Duodenal mucosa (tissue), 2 donors: Measurements from ENCODE around the gene CD34.
A peak's percentile ranks its signal among the peaks of the same experiment; 100 is the strongest.

Source experiments
- H3K27ac ChIP-seq: one replicate; pipeline ENCODE4 v1.7.0; 2013; ENCODE audit warnings: low read depth, low read length
- H3K27me3 ChIP-seq, 2 donors: one replicate each; pipeline ENCODE4 v1.7.0; 2013; ENCODE audit warnings: low read length in 2 of 2, control low read depth in 1 of 2; ENCODE audit not compliant: insufficient read depth in 2 of 2, control insufficient read depth in 1 of 2
- H3K36me3 ChIP-seq, 2 donors: one replicate each; pipeline ENCODE4 v1.7.0; 2013; ENCODE audit warnings: low read length in 2 of 2, control low read depth in 1 of 2; ENCODE audit not compliant: insufficient read depth in 2 of 2, control insufficient read depth in 1 of 2
- H3K4me1 ChIP-seq, 2 donors: one replicate each; pipeline ENCODE4 v1.7.0; 2013; ENCODE audit warnings: low read length in 2 of 2, control low read depth in 1 of 2; ENCODE audit not compliant: insufficient read depth in 2 of 2, control insufficient read depth in 1 of 2
- H3K4me3 ChIP-seq, 2 donors: one replicate each; pipeline ENCODE4 v1.7.0; 2013; ENCODE audit warnings: low read length in 2 of 2, low read depth in 1 of 2
- H3K9ac ChIP-seq, 2 donors: one replicate each; pipeline ENCODE4 v1.7.0; 2013; ENCODE audit warnings: low read length in 2 of 2, low read depth in 1 of 2
- H3K9me3 ChIP-seq, 2 donors: one replicate each; pipeline ENCODE4 v1.7.0; 2013; ENCODE audit warnings: low read length in 2 of 2, control low read depth in 1 of 2; ENCODE audit not compliant: control insufficient read depth in 1 of 2

Gene CD34

DNA sequence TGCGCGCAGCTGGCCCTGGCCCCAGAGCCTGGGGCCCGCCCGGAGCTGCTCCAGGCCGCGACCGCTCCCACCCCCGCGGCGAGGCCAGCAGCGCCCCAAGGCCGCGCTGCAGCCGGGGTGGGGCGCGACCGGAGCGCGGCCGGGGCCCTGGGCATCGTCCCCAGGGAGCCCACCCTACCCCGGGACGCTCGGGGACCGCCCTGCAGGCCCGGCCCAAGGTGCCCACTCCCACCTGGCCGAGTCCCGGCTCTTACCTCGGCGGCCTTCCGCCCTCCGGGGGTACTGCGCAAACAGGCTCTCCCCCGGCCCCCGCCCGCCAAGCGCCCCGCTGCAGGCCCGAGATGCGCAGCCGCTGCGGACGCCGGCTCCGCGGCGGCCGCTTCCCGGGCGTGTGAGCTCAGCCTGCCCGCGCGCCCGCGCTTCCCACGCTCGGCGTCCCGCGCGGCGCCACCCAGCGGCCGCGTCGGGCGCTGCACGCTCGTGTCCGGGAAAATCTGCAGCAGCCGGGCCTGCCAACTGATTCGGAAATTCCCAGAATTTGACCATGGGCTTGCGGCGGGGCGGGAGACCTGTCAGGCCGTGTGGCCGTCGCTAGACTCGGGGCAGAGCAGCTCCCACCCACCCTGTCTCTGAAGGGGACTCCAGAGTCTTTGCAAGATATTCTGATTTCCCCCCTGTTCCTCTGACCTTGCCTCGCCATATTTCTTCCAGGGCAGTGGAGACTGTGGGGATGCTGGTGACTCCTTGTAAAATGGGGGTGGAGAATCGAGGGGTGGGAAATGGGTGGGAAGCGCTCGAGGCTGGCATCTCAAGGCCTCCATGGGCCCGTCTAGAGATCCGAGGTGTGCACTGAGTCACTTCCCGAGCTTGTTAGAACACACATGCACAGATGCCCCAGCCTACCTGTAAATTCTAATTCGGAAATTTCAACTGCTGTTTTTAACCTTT is 41.9 kb downstream of the CD34 start:
- H3K4me1 ChIP-seq, result peaks cover 49 to 59% of the 10 kb centered on the region in 2 donors
- no peaks in the 10 kb centered on the region for H3K27me3 ChIP-seq
- H3K27ac ChIP-seq, result peak overlapping the region; percentile 91
- H3K36me3 ChIP-seq, result peaks cover 0 to 6% of the 10 kb centered on the region in 2 donors
- H3K4me3 ChIP-seq, result peak overlapping the region; percentile 72 to 77
- no peaks in the 10 kb centered on the region for H3K9me3 ChIP-seq
- H3K9ac ChIP-seq, result peak overlapping the region; percentile 72 to 84

- peaks cover 46 to 56% of the 10 kb centered on the region in 2 donors for H3K4me1 ChIP-seq
Measured at GRCh38 chr1:207868251-207868773, 42.6 kb downstream of the CD34 start.

GRCh38 chr1:207867136-207868109 is 43.5 kb downstream of the CD34 start:
- Histone ChIP-seq H3K9ac (peak overlapping the region; percentile 72 to 84), H3K4me1 (peaks cover 39 to 48% of the 10 kb centered on the region in 2 donors)

More at GRCh38 chr1:207868251-207868773, 42.6 kb downstream of the CD34 start:
- Histone ChIP-seq H3K9me3 (no peaks in the 10 kb centered on the region), H3K36me3 (peaks cover under 1 to 9% of the 10 kb centered on the region in 2 donors), H3K9ac (peak overlapping the region; percentile 72 to 84), H3K27me3 (no peaks in the 10 kb centered on the region), H3K4me3 (peak overlapping the region; percentile 72 to 77), H3K27ac (peak overlapping the region; percentile 91)

DNA sequence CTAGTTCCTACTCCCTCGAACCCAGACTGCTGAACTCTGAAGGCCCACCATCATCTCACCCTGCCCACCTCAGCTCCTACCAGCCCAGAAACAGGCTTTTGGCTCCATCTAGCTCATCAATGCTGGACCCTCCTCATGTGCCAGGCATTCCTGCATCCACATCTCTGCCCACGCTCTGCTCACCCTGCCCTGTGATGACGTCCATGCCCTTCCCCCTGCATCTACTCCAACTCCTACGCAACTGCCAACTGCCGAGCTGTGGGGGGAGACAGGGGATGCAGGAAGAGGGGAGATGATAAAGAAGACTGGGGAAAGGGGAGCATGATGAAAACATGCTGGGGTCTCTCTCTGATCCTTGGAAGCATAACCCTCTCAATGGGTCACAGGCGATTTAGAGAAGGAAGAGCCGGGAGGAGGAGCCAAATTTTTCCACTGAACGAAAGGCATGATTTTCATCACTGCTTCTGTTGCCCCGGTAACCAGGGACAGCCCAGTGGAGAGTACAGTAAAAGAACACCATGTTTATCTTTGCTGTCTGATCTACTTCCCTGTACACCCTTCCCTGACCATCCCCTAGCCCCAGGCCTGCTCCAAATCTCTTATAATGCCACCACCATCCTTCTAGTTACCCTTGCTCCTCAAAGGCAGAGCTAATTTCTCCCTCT is 44.3 kb downstream of the CD34 start:
- Histone ChIP-seq H3K9ac (peak overlapping the region; percentile 72 to 84), H3K36me3 (peaks cover 4 to 16% of the 10 kb centered on the region in 2 donors), H3K27ac (peak overlapping the region; percentile 91), H3K9me3 (no peaks in the 10 kb centered on the region), H3K4me3 (peak overlapping the region; percentile 72 to 77), H3K27me3 (no peaks in the 10 kb centered on the region), H3K4me1 (peaks cover 38 to 51% of the 10 kb centered on the region in 2 donors)

More at GRCh38 chr1:207867136-207868109, 43.5 kb downstream of the CD34 start:
- H3K27me3 ChIP-seq, result no peaks in the 10 kb centered on the region
- H3K9me3 ChIP-seq, result no peaks in the 10 kb centered on the region
- peak overlapping the region; percentile 91 for H3K27ac ChIP-seq
- peak overlapping the region; percentile 72 to 77 for H3K4me3 ChIP-seq
- peaks cover 4 to 16% of the 10 kb centered on the region in 2 donors for H3K36me3 ChIP-seq

DNA sequence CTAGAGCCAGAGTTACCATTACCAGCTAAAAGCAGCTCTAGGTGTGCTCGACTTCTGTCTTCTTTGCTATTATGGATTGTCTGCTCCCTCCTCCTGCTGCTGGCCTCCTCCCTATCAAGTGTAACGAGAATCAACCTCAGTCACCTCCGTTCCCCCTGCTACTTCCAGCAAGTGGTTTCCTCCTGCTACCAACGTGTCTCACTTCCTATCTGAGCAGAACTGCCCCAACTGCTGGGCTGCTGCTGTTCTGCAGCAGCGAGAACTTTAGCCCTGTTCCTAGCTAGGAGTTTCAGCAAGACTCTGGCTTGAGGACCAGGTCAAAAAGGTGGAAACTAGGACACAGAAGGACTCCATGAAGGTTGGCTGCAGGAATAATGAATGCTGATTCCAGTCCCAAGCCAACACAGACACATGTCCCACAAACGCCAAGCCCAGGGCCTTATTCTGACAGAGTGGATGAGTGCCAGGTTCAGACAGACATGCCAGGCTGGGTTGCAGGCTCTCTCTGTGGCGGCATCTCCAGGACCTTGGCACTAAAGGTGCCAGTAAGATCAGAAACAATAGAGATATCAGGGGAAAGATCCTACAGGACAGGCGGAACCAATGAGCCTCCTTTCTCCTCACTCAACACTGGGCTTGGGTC is 46.9 kb downstream of the CD34 start:
- Histone ChIP-seq H3K4me3 (no peak overlapping the region), H3K9ac (no peak overlapping the region), H3K4me1 (peaks cover 37 to 39% of the 10 kb centered on the region in 2 donors), H3K36me3 (peaks cover 4 to 21% of the 10 kb centered on the region in 2 donors), H3K27ac (no peak overlapping the region), H3K27me3 (no peaks in the 10 kb centered on the region), H3K9me3 (no peaks in the 10 kb centered on the region)

GRCh38 chr1:207862241-207862787 is 48.6 kb downstream of the CD34 start:
- H3K36me3 ChIP-seq, result peaks cover 4 to 24% of the 10 kb centered on the region in 2 donors
- H3K4me3 ChIP-seq, result no peak overlapping the region
- no peaks in the 10 kb centered on the region for H3K27me3 ChIP-seq
- H3K27ac ChIP-seq, result no peak overlapping the region
- no peaks in the 10 kb centered on the region for H3K9me3 ChIP-seq
- peaks cover 35 to 39% of the 10 kb centered on the region in 2 donors for H3K4me1 ChIP-seq
- no peak overlapping the region for H3K9ac ChIP-seq

DNA sequence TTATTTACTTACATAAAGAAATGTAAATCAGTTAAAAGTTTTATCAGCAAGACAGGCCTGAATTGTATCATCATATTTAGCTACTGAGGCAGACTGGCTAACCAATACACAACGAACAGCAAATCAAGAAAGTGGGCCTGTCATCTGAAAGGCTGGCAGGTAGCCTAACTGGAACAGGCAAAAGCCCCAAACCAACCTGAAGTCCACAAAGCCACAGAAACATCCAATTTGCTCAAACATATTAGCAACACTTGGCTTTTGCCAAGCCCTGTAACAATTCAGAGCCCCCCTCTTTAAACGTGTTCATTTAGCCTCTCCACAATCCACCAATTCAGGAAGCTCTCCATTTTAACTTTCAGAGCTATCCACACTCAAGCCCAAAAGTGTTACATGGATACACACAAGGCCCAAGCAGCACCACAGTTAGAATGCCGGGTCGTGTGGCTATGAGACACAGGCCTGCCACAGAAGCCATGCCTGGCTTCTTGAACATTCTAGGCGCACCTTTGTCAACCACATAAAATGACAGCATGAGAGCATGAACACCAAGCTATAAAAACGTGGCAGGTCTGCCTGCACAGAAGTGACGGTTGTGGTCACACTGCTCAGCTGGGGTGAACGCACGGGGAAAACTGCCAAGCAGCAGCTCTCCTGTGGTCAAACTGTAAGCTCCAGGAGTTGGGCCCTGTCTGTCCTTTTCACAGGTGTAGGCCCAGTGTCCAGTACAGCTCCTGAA is 49.3 kb downstream of the CD34 start:
- Histone ChIP-seq H3K4me3 (no peak overlapping the region), H3K4me1 (peaks cover 30 to 34% of the 10 kb centered on the region in 2 donors), H3K36me3 (peaks cover 4 to 26% of the 10 kb centered on the region in 2 donors), H3K27me3 (no peaks in the 10 kb centered on the region), H3K9me3 (no peaks in the 10 kb centered on the region), H3K9ac (no peak overlapping the region), H3K27ac (no peak overlapping the region)

DNA sequence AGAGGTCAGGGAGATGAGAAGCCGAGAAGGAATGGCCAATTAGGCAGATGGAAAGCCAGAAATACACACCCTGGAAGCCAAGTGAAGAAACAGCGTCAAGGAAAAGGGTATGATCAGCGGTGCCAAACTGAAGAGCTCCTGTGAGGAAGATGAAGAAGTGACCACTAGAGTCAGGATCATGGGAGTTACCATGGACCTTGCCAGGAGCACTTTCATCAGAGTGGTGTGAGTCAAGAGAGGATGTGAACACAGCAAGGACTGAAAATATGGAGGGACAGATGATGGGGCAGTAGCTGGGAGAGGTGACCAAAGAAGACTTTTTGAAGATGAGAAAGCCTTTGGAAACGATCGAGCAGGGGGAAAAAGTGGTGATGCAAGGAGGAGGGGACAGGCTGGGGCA is 50.4 kb downstream of the CD34 start:
- Histone ChIP-seq H3K27me3 (no peaks in the 10 kb centered on the region), H3K4me3 (no peak overlapping the region), H3K27ac (no peak overlapping the region), H3K36me3 (peaks cover 4 to 26% of the 10 kb centered on the region in 2 donors), H3K9me3 (no peaks in the 10 kb centered on the region), H3K4me1 (peaks cover 31 to 35% of the 10 kb centered on the region in 2 donors), H3K9ac (no peak overlapping the region)
